ENCODE measurements around the gene PLS1.

- TF ChIP-seq POLR2A (IDR thresholded peaks at IDR 0.05) (peak; percentile 77), POLR2AphosphoS5 (IDR thresholded peaks at IDR 0.05) (peak; percentile 68)
- TF ChIP-seq, protein P1, sequence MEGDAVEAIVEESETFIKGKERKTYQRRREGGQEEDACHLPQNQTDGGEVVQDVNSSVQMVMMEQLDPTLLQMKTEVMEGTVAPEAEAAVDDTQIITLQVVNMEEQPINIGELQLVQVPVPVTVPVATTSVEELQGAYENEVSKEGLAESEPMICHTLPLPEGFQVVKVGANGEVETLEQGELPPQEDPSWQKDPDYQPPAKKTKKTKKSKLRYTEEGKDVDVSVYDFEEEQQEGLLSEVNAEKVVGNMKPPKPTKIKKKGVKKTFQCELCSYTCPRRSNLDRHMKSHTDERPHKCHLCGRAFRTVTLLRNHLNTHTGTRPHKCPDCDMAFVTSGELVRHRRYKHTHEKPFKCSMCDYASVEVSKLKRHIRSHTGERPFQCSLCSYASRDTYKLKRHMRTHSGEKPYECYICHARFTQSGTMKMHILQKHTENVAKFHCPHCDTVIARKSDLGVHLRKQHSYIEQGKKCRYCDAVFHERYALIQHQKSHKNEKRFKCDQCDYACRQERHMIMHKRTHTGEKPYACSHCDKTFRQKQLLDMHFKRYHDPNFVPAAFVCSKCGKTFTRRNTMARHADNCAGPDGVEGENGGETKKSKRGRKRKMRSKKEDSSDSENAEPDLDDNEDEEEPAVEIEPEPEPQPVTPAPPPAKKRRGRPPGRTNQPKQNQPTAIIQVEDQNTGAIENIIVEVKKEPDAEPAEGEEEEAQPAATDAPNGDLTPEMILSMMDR (IDR thresholded peaks at IDR 0.05): no peak
Measured at GRCh38 chr3:142723968-142724681, 127.9 kb downstream of the PLS1 start, which contains the start of gene TRPC1.
